SU-DHL-6 (cell line): ENCODE results near the gene RORC.
"Not testable (repeated sequence)": the region's sequence is repeated elsewhere in the genome, so short reads cannot be mapped to it uniquely, and the experiment has no call there.

Experiments used
- H2AFZ ChIP-seq: fragments of 200-600 bp; sonication (generic); 2 replicates; pipeline ENCODE4 v1.6.1; 2014; ENCODE audit warnings: low read depth, mild to moderate bottlenecking, moderate library complexity, mixed read lengths, antibody characterized with exemption, low read length; ENCODE audit not compliant: severe bottlenecking
- H3F3A ChIP-seq: fragments of 200-600 bp; shearing (Covaris generic); 2 replicates; pipeline ENCODE4 v1.6.0; 2016; ENCODE audit warnings: antibody characterized with exemption, mild to moderate bottlenecking; ENCODE audit not compliant: insufficient read depth
- H3K27ac ChIP-seq: fragments of 200-600 bp; sonication (generic); 2 replicates; pipeline ENCODE4 v1.5.1; 2016; ENCODE audit warnings: low read depth, mild to moderate bottlenecking, low read length, moderate library complexity, mixed read lengths
- H3K27me3 ChIP-seq: fragments of 200-600 bp; sonication (generic), shearing (Covaris generic); 2 replicates; pipeline ENCODE4 v1.6.0; 2014; ENCODE audit warnings: mild to moderate bottlenecking, low read length
- H3K36me3 ChIP-seq: fragments of 200-600 bp; sonication (generic); 2 replicates; pipeline ENCODE4 v1.6.1; 2014; ENCODE audit warnings: mild to moderate bottlenecking, low read length, mixed read lengths
- H3K4me2 ChIP-seq: fragments of 300-600, 200-600 bp; shearing (Covaris generic), sonication (generic); 2 replicates; pipeline ENCODE4 v1.6.0; 2014; ENCODE audit warnings: low read length, low read depth, mild to moderate bottlenecking; ENCODE audit not compliant: poor library complexity, severe bottlenecking
- H3K4me3 ChIP-seq: fragments of 200-600 bp; sonication (generic); 2 replicates; pipeline ENCODE4 v1.5.1; 2014; ENCODE audit warnings: antibody characterized with exemption, low read length, mild to moderate bottlenecking, mixed read lengths; ENCODE audit not compliant: insufficient read depth, poor library complexity, severe bottlenecking
- H3K79me2 ChIP-seq: fragments of 200-600 bp; sonication (generic); 2 replicates; pipeline ENCODE4 v1.6.1; 2014; ENCODE audit warnings: mild to moderate bottlenecking, low read length, moderate library complexity; ENCODE audit not compliant: insufficient read depth
- H3K9ac ChIP-seq: fragments of 200-600 bp; sonication (generic); 2 replicates; pipeline ENCODE4 v1.7.0; 2014; ENCODE audit warnings: mild to moderate bottlenecking, low read length
- H3K9me2 ChIP-seq: fragments of 200-600 bp; sonication (generic); replicated peaks from 2 replicates; pipeline ENCODE4 v1.6.1; 2014; ENCODE audit warnings: low read length; ENCODE audit not compliant: insufficient read depth
- H3K9me3 ChIP-seq: fragments of 200-600 bp; sonication (generic); 2 replicates; pipeline ENCODE4 v1.6.1; 2014; ENCODE audit warnings: low read length, mixed read lengths; ENCODE audit not compliant: insufficient read depth
- H4K20me1 ChIP-seq: fragments of 200-600 bp; sonication (generic); 2 replicates; pipeline ENCODE4 v1.6.1; 2014; ENCODE audit warnings: low read depth, mild to moderate bottlenecking, antibody characterized with exemption, low read length, moderate library complexity, mixed read lengths
- CTCF ChIP-seq: fragments of 200-600 bp; sonication (generic); IDR thresholded peaks from one replicate; pipeline ENCODE4 v1.5.1; 2017; ENCODE audit warnings: antibody characterized with exemption, mild to moderate bottlenecking, low read length, moderate library complexity; ENCODE audit not compliant: insufficient read depth, poor library complexity, severe bottlenecking
- EZH2phosphoT487 ChIP-seq: fragments of 200-600 bp; sonication (generic), shearing (Covaris generic); conservative IDR thresholded peaks from 2 replicates; pipeline ENCODE4 v1.6.1; 2018; ENCODE audit warnings: mild to moderate bottlenecking, antibody characterized with exemption, low read length, moderate library complexity, mixed read lengths

The RORC gene

DNA sequence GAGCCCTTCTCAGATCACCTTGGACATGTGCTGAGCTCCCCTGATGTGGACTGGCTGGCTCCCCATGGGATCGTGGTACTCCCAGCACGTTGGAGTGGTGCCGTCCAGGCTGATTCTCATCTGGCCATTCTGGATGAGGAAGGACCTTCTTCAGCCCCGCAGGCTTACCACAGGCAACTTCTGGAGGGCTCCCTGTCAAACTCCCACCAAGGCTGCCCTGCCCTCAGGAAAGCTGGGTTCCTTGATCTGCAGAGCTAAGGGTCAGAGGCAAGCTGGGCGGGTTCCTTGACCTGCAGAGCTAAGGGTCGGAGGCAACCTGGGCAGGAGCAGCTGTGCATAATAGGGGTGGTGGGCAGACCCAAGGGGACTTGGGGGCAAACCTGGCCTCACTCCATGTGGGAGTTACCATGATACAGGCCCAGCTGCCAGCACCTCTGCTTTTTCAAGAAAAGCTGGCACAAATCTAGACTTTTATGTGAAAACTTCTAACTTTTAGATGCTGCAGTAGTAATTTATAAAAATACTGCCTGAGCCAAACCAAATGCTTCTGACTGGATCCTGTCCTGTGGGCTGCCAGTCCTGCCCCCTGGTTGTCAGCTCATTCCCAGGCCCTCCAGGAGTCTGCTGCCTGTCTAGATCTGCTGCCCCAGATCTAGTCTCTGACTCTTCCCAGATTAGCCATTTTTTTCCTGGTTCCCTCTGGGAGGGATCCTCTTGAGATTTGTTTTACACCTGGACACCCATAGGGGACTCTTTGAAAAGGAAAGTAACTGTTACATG, 27.5 kb upstream of the RORC start:
- Histone ChIP-seq H3K9me3 (no peaks in the 10 kb centered on the region), H3K79me2 (no peaks in the 10 kb centered on the region), H3F3A (no peaks in the 10 kb centered on the region), H2AFZ (no peak overlapping the region), H3K27me3 (no peaks in the 10 kb centered on the region), H3K4me2 (no peak overlapping the region), H3K36me3 (no peaks in the 10 kb centered on the region), H4K20me1 (no peaks in the 10 kb centered on the region), H3K9me2 (no peaks in the 10 kb centered on the region), H3K27ac (no peak overlapping the region), H3K9ac (no peak overlapping the region), H3K4me3 (no peak overlapping the region)
- TF ChIP-seq CTCF (no peak), EZH2phosphoT487 (no peak)

GRCh38 chr1:151858030-151858746, 26.6 kb upstream of the RORC start:
- H3F3A ChIP-seq = no peaks in the 10 kb centered on the region
- H3K4me2 ChIP-seq = no peak overlapping the region
- H4K20me1 ChIP-seq = no peaks in the 10 kb centered on the region
- H3K4me3 ChIP-seq = no peak overlapping the region
- no peaks in the 10 kb centered on the region for H3K9me3 ChIP-seq
- H2AFZ ChIP-seq = no peak overlapping the region
- no peak overlapping the region for H3K27ac ChIP-seq
- H3K27me3 ChIP-seq = no peaks in the 10 kb centered on the region
- no peaks in the 10 kb centered on the region for H3K36me3 ChIP-seq
- TF ChIP-seq CTCF (no peak), EZH2phosphoT487 (no peak)
- no peaks in the 10 kb centered on the region for H3K9me2 ChIP-seq
- H3K9ac ChIP-seq = no peak overlapping the region
- H3K79me2 ChIP-seq = no peaks in the 10 kb centered on the region

- H3K4me2 ChIP-seq = no peak overlapping the region
- H3K36me3 ChIP-seq = no peaks in the 10 kb centered on the region
- H2AFZ ChIP-seq = no peak overlapping the region
- H3K9me2 ChIP-seq = no peaks in the 10 kb centered on the region
- no peak overlapping the region for H3K27ac ChIP-seq
- no peaks in the 10 kb centered on the region for H3F3A ChIP-seq
- no peaks in the 10 kb centered on the region for H3K9me3 ChIP-seq
- H3K4me3 ChIP-seq = no peak overlapping the region
- no peak overlapping the region for H3K9ac ChIP-seq
- H4K20me1 ChIP-seq = no peaks in the 10 kb centered on the region
- TF ChIP-seq CTCF (no peak), EZH2phosphoT487 (no peak)
- H3K27me3 ChIP-seq = no peaks in the 10 kb centered on the region
- no peaks in the 10 kb centered on the region for H3K79me2 ChIP-seq
Measured at GRCh38 chr1:151855933-151856332, 24.3 kb upstream of the RORC start.

DNA sequence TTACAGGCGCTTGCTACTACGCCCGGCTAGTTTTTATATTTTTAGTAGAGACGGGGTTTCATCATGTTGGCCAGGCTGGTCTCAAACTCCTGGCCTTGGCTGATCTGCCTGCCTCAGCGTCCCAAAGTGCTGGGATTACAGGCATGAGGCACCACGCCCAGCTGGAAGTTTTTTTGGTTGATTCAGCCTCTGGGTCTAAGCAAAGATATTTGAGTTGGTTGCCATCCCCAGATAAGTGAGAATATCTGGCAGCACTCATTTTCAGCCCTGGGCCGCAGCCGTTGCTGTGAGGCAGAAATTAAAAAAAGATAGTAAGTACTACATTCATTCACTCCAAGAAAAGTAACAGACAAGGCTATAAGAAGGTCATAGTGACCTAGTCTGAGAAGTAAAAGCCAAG, 23.9 kb upstream of the RORC start:
- H4K20me1 ChIP-seq, H3K4me3 ChIP-seq, H3K36me3 ChIP-seq, H3K27me3 ChIP-seq, H3K27ac ChIP-seq, H3K9me3 ChIP-seq, H3K9ac ChIP-seq, H2AFZ ChIP-seq, H3F3A ChIP-seq, H3K4me2 ChIP-seq, H3K79me2 ChIP-seq, H3K9me2 ChIP-seq: not testable (repeated sequence)
